Hematopoietic multipotent progenitor cell (in vitro differentiated cells): ENCODE data around the gene CFDP1. TPM values are rescaled to one million over a fixed set of nuclear protein-coding genes. Genes with fewer than 3 reads are reported as not detected.
"Not testable (repeated sequence)": the region's sequence is repeated elsewhere in the genome, so short reads cannot be mapped to it uniquely, and the experiment has no call there.

Experiments used
- DNase-seq, 3 donors: peaks; one replicate each; pipeline ENCODE4 v3.0.0-alpha.2; 2011 to 2015; ENCODE audit warnings: low read depth in 2 of 3, low spot score in 2 of 3
- total RNA-seq: library from RNA; depleted of rRNA; stranded (reverse); fragments of >200 nt; gene quantifications from one replicate; pipeline ENCODE4 v1.2.3, GENCODE V29; 2012

Gene CFDP1
- total RNA-seq, 1 donor, result 10.8 TPM

DNA sequence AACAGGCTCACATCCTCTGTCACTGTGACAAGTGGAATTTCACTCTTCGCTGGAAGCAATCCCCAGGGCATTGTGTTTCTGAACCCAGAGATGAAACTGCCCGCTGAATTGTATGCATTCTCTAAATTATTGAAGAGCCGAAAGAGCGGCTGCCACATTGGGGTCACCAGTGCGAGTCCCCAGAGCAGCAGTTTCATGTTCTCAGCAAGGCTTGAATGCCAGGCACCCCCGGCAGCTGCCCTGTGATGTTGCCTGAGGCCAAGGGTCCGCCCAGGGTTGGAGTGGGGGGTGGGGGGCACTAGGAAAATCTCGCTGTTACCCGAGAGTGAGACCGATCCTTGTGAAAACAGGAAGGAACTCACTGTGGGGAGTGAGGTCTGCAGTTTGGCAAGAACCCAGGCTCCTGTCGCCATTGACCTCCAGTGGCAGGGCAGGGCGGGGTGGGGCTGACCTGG, 161.2 kb downstream of the CFDP1 start:
- DNase-seq, result peak in 2 of 3 donors; percentile 37 to 46

DNA sequence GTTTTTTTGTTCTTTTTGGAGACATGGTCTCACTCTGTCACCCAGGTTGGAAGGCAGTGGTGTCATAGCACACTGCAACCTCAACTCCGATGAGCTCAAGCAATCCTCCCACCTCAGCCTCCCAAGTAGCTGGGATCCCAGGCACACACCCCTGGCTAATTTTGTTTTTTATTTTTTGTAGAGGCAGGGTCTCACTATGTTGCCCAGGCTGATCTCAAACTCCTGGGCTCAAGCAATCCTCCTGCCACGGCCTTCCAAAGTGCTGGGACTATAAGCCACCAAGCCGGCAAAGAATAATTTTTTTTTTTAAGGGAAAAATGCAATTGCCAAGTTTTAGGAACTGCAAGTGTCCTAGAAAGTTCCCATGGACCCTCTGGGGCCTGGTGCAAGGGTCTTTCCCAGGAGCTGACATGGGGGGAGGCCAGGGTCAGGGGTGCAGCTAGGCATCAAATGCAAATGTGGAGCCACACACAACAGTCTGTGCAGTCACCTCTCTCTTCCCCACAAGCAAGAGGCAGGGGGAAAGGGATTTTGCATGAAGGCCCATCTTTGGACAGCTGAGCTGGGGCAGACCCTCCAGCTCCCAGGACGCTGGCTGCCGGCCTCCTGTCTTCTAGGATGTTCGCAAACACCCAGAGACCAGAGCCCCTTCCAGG, 161.7 kb downstream of the CFDP1 start:
- DNase-seq, result no peak

DNA sequence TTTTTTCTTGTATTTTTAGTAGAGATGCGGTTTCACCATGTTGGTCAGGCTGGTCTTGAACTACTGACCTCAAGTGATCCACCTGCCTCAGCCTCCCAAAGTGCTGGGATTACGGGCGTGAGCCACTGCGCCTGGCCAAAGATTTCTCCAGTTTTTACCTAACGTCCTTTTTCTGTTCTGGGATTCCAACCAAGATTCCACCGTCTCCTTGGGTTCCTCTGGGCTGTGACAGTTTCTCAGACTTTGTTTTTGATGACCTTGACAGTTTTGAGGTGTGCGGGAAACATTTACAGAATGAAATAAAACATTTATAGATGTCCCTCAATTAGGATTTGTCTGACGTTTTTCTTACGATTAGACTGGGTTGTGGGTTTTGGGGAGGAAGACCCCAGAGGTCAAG, 163.9 kb downstream of the CFDP1 start:
- not testable (repeated sequence) for DNase-seq

DNA sequence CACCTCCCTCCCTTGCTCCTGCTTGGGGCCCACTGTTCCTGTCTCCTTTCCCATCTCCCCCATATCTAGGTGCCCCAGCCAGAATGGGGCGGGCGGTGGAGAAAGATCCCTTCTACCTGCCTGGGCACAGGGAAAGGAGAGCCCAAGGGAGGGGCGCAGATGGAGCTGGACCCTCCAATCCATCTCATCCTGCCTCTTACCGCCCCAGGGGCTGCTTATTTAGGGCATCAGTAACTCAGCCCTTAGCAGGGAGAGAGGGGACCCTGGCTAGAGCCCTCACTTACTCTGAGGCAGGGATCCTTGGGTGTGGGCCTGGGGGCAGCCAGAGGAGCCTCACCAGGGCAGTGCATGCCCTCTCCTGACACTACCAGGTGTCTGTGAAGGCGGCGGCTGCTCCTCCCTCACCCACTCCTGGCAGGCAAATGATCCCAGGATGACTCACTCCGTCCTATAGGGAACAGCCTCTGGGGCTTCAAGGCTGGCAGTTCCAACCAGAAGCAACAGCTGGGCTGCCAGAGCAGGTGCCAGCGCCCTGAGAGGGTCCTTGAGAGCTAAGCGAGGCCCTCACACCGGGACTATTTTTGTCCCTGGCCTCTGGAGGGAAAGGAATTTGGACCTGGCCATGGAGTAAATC, 165.6 kb downstream of the CFDP1 start:
- no peak for DNase-seq

DNA sequence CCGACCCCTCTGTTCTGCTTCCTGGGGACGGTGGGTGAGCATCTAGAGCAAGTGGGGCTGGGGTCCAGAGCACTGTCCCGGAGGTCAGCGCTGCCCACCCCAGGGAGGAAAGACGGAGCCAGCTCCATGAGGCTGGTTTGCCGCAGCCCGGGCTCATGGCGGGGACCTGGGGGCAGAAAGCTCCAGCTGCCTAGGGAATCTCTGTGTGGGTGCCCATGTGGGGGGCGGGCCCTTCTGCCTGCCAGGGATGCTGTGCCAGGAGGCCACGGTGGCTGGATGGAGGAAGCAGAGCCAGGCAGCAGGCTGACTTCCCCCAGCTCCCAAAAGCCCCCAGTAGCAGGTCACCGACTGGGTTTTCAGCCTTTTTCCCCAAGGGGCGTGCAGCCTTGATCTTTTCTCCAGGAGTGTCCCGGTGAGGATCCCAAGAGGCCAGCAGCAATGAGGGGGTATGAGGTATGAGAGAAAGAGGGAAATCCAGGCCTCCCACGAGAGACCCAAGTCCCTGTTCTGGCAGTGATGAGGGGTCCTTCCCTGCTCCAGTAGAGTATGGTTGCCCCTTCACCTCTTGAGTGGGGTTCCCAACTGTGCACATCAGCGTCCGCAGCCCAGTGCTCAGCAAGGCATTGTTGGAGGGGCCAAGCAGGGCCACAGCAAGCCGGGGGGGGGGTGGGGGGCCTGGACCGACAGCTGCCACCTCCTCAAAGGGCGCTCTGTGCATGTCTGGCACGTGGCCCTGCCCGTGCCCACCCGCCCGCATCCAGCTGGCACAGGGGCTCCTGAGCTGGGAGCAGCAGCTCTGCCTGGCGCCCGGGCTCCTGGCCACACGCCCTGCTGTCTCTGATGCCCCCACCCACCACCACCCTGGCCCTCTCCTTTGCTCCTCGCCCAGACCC, 166.3 kb downstream of the CFDP1 start:
- DNase-seq, result no peak

DNA sequence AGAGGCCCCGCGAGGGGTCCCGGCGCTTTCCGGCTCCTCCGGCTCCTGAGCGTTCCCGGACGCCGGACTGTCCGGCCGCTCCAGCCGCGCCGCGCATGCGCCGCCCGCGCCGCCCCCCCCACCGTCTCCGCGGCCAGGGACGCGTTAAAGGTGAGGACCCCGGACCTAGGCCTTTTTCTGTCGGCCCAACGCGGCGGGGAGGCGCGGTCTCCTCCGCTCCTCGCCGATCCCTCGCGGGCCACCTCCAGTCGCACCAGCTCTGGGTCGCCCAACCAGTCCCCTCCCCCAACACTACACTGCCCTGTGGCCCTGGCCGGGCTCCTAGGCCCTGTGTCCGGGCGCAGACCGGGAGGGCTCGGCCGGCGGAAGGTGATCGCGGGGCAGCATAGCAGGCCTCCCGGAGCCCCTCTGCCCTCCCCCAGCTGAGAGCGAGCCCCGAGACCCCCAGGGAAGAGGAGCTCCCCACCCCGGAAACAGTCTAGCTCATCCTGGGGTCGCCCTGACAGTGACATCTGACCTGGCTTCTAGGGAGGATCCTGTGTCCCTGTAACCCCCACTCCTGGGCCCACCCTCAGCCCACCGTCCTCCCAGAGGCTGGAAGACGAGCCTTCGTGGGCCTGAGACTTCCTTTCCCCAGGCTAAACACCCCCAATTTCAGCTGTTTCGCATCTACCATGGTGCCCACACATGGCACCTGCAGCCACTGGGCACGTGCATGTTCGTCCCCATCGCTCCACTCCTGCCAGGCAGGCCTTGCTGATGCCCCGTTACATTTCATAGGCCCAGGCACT, 167.2 kb downstream of the CFDP1 start:
- no peak for DNase-seq

DNA sequence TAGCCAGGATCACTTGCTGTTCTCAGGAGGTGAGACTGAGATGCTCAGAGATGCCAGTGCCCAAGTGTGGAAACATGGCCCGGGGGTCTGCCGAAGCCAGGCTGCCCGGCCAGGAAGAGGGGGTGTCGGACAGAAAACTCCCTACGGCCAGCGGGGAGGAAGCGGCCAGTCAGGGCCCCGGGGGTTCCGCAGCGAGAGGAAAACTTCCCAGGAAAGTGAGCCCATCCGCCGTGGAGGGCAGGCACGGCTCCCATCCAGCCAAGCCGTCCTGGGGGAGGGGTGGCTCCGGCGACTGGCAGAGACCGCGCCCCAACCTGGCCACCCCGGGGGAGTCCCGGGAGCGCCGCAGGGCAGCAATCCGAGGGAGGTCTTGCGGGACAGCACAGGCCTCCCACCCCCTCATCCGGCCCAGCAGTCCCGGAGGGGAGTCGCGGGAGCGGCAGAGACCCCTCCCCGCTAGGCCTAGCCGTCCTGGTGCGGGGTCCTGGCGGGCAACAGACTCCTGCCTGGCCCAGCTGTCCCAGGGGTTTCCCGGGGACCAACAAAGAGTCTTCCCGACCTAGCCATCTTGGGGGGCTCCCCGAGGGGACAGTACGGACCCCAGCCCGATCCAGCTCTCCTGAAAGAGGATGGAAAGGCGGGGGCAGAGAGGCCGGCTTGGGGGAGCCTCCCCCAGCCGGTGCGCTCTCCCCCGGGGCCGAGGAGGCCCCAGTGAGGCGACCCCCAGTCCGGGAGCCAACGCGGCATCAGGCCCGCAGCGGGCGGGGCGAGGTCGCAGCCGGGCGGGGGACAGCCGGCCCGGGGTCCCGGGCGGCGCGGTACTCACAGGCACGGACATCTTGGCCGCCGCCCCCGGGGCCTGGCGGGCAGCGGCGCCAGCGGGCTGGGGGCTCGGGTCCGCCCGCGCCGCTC, 168.0 kb downstream of the CFDP1 start:
- no peak for DNase-seq

DNA sequence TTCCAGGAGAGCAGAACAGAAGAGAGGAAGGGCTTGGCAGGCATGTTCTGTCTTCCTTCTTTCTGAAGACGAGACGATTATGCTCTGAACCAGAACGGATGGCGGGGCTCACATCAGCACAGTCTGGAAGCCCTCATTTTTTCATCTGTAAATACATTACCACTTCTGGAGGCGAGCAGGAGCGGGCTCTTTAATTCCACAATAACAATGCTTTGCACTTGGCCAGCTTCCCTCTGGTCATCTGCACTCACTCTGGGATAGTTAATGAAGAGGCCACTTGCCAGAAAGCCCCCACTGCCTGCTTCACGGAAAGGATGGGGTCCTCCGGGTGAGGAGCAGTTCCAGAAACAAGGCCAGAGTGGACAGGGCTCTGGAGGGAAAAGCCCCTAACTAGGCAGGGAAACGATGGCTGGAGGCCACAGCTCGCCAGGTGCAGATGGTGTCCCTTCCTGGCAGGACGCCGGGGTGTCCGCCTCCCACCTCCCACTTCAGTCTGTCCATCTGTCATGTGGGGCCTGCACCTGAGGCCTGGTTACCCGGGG, 168.8 kb downstream of the CFDP1 start:
- DNase-seq, result no peak

DNA sequence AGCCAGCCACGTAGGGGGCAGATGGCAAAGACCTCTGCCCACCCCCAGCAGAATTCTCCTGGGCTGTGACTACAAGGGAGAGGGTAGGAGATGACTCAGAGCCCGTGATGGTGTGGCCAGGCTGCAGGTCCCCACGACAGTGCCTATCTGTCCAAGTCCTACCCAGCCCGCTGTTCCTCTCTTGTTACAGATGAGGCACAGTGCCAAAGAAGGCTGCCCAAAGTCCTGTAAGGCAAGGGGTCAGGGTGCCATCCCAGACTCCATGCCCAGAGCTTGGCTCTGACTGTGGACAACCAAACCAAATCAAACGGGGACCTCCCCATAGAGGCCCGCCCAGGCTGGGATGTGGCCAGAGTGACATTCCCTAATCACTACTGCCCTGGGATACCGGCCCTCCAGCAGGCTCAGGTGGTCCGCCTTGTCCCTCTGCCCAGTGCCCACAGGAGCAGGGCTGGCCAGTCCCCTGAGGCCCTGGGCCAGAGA, 169.3 kb downstream of the CFDP1 start:
- DNase-seq, result no peak

DNA sequence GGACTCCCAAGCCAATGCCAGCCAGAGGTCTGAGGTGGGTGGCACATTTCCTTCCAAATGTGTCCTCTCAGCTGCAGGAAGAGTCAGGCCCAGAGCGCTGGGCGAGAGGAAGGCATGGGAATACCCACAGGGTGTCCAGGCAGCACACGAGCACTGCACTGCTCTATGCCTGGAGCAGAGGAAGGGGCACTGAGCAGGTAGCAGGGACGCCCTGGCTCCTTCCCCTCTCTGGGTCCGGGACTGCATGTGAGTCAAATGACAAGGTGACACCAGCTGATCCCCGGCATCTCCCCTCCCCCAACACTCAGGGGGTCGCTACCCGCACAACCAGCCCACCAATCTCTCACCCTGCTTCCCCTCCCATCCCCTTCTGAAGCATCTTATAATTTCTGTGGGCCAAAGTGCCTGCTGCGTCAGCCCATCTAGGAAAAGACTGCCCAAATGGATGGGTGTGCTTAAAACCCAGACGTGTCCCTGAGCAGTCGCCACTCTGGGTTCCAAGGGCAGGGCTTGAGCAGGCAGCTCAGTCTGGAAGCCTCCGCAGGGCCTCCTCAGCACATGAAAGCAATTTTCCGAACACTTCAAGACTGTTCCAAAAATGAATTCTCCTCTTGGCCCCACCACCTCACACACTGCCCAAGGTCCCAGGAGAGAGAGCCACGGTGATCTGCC, 169.9 kb downstream of the CFDP1 start:
- DNase-seq, result no peak

DNA sequence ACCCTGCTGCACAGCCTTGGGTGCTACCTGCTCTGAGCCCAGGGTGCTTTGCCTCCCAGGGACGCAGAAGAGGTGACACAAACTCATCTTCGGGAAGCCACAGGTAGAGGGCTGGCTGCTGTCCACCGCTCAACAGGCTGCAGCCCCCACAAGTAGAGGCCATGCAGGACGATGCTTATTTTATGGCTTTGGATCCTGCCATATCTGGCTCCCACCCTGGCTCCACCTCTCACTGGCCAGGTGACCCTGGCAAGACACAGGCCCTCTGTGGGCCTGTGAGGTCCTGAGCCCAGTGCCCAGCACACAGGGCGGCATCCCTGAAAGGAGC, 170.5 kb downstream of the CFDP1 start:
- no peak for DNase-seq

DNA sequence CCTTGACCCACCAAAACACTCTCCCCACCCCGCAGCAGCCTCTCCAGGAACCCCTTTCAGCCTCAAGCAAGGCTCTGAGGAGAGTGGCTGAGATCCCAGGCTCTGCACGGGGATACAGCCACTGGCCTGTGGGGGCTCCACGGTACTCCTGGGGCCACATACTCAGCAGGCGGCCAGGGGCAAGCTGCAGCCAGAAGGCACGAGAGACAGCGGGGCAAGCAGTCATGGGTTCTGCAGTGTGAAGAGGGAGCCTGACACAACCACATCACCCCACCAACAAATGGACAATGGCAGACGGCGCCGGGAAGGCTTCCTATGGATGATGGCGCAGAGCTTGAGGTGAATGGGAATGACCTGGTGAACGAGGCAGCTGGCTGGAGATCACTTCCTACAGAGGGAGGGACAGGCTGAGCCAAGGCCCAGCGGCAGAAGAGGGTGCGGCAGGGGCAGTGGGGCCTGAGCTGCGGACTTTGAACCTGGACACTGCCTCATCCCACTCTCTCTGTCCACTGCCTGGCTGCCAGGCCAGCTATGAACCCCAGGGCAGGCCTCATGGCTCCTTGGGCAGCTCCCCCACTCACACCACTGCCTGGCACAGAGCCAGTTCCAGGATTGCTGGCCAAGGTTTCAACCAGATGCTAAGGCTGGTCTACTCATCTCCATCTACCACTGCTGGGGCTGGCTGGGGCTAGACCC, 171.1 kb downstream of the CFDP1 start:
- no peak for DNase-seq

DNA sequence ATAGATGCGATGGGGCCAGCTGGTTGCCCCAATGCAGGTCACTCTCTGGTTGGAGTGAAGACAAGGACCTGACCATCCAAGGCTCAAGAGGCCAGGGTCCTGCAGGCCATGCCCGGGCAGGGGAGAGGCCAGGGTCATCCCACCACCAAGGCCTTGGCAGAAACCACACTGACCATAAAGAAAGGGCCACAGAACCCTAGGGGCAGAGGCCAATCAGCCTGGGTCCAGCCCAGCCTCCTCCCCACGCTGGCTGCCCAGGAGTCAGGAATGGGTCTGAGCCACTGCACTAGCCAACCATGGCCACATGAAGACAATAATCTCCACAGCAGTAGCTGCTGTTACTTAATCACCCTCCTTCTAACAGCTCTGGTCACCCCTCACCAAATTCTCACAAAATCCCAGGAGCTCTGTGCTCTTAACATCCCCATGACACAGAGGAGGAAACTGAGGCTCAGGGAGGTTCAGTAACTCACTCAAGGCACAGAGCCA, 171.7 kb downstream of the CFDP1 start:
- DNase-seq, result no peak

DNA sequence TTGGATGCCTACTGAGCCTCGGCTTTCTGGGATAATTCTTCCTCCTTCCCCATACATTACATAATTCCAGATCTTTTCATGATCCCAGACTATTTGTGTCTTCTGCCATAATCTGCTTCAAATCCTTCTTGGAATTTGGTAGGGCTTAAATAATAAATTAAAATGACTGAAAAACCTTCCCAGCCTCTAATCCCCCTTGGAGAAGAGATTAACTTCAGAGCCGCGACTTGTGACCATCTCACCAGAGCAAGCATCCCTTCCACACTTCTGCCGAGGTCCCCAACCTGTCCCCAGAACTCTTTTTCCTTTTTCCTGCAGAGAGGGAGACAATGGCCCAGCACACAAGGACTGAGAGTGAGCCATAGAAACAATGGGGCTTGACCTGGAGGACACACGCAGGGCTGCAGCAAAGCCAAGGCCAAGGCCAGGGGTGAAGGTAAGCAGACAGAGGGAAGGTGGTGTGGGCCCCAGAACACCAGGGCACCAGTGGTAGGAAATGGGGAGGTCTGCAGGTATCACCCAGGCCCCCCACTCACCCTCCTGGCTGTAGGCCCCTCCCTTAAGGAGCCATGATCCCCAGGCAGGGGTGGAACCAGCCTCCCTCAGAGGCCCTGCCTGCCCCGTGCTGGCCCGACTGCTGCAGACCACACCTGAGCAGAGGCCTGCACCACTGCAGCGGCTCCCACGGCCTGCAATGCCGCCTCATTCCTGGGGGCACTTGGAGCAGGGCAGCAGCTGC, 172.3 kb downstream of the CFDP1 start:
- DNase-seq, result no peak

DNA sequence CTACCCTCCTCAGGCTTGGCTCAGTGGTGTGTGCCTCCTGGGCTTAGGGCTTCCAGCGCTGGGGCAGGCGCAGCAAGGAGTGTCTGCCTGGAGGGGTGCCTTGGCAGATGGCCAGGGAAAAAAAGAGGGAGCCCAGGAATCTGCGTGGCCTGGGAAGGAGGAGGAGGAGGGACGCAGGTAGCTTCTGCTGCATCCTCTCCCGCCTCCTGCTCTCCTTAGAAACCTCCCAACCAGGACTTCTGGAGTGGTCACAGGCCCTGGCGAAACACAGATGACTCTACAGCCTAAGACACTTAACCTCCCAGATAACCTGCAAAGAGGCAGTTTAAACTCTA, 174.5 kb downstream of the CFDP1 start:
- no peak for DNase-seq

DNA sequence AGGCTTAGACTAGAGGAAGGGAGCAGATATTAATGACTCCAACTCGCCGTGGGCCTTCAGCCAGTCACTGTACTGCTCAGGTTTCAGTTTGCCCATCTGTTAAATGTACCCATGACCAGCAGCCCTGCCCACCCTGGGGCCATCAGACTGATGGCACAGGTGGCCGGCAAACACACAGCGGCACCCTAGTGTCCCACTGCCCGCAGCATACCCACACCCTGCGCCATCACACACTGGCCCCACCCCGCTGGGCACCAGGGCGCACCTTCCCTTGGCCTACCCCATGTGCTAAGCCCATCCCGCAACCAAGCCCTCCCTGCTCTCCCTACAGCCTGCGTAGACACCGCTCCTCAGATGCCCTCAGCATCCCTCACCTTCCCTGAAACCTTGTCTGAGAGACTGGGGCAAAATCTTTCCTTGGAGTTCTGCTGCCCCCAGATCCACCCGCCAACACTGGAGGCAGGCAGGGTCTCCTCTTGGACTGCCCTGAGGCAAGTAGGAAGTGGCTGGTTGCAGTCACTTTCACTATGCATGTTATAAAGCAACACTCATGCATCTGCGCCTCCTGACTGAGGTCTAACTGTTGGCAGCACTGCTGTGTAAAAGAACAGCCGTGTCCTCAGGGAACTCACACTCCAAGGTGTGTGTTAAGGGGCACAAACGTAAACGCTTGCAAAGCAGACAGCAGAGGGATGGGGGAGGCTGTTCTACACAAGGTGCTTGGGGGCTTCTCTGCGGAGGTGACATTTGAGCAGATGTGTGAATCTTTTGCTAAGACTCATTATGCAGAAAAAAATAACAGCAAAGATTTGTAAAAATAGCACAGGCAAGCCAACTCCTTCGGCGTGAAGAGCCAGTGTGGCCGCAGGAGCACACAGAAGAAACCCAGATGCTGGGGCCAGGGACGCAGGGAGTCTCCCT, 175.2 kb downstream of the CFDP1 start:
- no peak for DNase-seq
